Panc1 (cell line): ENCODE data around the gene APEH.

Experiments
- CTCF ChIP-seq: fragments of 450-650 bp; IDR thresholded peaks from 2 replicates; pipeline ENCODE4 v1.5.1; 2017; ENCODE audit warnings: mild to moderate bottlenecking
- POLR2AphosphoS5 ChIP-seq: IDR thresholded peaks from 2 replicates; pipeline ENCODE4 v1.6.1; 2012; ENCODE audit warnings: mild to moderate bottlenecking, low read depth, low read length, moderate library complexity
- REST ChIP-seq, 2 experiments: IDR thresholded peaks; 2 replicates each; pipeline ENCODE4 v1.6.1; 2011 to 2012; ENCODE audit warnings: low read depth in 2 of 2, control low read depth in 1 of 2, low read length in 1 of 2, mild to moderate bottlenecking in 1 of 2, moderate library complexity in 1 of 2; ENCODE audit not compliant: insufficient read depth in 1 of 2
- SIN3A ChIP-seq: IDR thresholded peaks from 2 replicates; pipeline ENCODE4 v1.6.1; 2012; ENCODE audit warnings: low read depth, mild to moderate bottlenecking, low read length, moderate library complexity, borderline replicate concordance; ENCODE audit not compliant: insufficient read depth
- TCF7L2 ChIP-seq: IDR thresholded peaks from 2 replicates; pipeline ENCODE4 v1.6.1; 2011; ENCODE audit warnings: mild to moderate bottlenecking, low read depth, low read length, inconsistent platforms

GRCh38 chr3:49718858-49719213 lies 44.7 kb downstream of the APEH start:
- TF ChIP-seq POLR2AphosphoS5 = no peak; the same call in 1 of the 2 replicates
- TF ChIP-seq CTCF = no peak
- TF ChIP-seq REST (IDR thresholded peaks at IDR 0.05; ENCODE audit: insufficient read depth in 1 of 2, low read depth in 2 of 2, low read length in 1 of 2) = no peak
- TF ChIP-seq SIN3A = no peak
- no peak for TF ChIP-seq TCF7L2
